Measurements from ENCODE around the gene ITPKB. TPM values are rescaled to one million over a fixed set of nuclear protein-coding genes. Genes with fewer than 3 reads are reported as not detected.
"Not testable (repeated sequence)": the region's sequence is repeated elsewhere in the genome, so short reads cannot be mapped to it uniquely, and the experiment has no call there.

The ITPKB gene
- total RNA-seq, 4 donors from 2014 or later = 29.7 to 117 (median 44.9) TPM

DNA sequence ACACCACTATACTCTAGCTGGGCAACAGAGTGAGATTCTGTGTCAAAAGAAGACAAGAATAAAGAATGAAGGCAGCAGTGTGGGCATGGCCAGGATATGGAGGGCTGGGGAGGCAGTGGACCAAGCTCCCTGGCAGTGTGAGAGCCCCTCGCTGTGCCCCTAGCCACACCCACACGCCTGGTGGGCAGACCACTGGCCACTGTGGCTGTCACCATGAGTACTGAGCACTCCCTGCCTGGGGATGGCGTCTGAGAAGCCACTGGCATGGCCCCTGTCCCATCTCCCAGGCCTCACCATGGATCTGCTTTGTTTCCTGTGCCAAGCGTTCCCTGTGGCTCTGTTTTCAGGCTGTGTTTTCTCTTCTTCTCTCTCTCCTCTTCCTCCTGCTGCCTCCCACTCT is 138.8 kb downstream of the ITPKB start:
- intact Hi-C loops (cut with DNase I; ENCODE audit: low total_unique reads) = loop anchor here (10.0 kb wide), 1 partner anchor 55 kb away; the partner anchor contains the start of gene STUM
- Histone ChIP-seq H3K27me3 (no peaks in the 10 kb centered on the region), H3K9me3 (no peaks in the 10 kb centered on the region), H3K4me1 (peaks cover 8 to 15% of the 10 kb centered on the region in 2 donors), H3K27ac (no peak overlapping the region), H3K36me3 (no peaks in the 10 kb centered on the region), H3K4me3 (no peak overlapping the region)
- no peak for DNase-seq
- TF ChIP-seq, protein P1, sequence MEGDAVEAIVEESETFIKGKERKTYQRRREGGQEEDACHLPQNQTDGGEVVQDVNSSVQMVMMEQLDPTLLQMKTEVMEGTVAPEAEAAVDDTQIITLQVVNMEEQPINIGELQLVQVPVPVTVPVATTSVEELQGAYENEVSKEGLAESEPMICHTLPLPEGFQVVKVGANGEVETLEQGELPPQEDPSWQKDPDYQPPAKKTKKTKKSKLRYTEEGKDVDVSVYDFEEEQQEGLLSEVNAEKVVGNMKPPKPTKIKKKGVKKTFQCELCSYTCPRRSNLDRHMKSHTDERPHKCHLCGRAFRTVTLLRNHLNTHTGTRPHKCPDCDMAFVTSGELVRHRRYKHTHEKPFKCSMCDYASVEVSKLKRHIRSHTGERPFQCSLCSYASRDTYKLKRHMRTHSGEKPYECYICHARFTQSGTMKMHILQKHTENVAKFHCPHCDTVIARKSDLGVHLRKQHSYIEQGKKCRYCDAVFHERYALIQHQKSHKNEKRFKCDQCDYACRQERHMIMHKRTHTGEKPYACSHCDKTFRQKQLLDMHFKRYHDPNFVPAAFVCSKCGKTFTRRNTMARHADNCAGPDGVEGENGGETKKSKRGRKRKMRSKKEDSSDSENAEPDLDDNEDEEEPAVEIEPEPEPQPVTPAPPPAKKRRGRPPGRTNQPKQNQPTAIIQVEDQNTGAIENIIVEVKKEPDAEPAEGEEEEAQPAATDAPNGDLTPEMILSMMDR (IDR thresholded peaks at IDR 0.05) = no peak
- no peak for TF ChIP-seq POLR2A (IDR thresholded peaks at IDR 0.05)

DNA sequence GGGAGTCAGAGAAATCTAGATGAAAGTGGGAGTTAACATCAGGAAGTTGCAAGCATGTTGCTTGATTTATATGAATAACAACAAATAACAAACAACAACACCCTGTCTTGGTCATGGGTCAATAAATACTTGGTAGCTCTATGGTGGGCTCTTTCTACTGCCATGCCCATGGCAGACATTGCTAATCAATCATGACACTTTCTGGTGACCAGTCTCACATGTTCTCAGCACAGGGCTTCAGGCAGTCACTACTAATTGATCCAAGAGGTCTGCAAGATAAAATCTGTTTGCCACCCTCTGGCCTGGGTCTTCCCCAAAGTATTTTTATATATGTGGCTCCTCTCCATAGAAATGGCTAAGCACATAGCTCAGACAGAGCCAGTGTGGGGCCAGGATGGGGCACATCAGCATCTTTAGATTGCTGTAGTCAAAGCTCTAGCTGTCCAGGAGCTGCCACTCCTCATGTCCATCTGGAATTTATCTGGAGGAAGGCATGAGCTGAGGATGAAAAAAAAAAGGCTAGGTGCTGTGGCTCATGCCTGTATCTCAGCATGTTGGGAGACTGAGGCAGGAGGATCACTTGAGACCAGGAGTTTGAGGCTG is 139.3 kb downstream of the ITPKB start:
- no peak for DNase-seq
- no peak overlapping the region for H3K4me3 ChIP-seq
- no peaks in the 10 kb centered on the region for H3K36me3 ChIP-seq
- no peak overlapping the region for H3K27ac ChIP-seq
- no peaks in the 10 kb centered on the region for H3K27me3 ChIP-seq
- H3K4me1 ChIP-seq = peaks cover 8 to 15% of the 10 kb centered on the region in 2 donors
- no peaks in the 10 kb centered on the region for H3K9me3 ChIP-seq
- intact Hi-C loops (cut with DNase I; ENCODE audit: low total_unique reads) = loop anchor here (10.0 kb wide), 1 partner anchor 55 kb away; the partner anchor contains the start of gene STUM
- no peak for TF ChIP-seq POLR2A (IDR thresholded peaks at IDR 0.05)
- TF ChIP-seq, protein P1 (IDR thresholded peaks at IDR 0.05) = no peak

DNA sequence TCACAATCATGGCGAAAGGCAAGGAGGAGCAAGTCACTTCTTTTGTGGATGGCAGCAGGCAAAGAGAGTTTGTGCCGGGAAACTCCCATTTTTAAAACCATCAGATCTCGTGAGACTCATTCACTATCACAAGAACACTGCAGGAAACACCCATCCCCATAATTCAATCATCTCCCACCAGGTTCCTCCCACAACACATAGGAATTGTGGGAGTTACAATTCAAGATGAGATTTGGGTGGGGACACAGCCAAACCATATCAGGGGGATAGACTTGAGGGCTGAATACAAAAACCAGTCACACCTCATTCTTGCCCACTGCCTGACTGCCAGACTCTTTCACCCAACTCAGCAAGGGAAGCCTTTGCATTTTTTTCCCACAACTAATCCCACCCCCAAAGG is 140.1 kb downstream of the ITPKB start:
- intact Hi-C loops (cut with DNase I; ENCODE audit: low total_unique reads); H3K36me3 ChIP-seq; H3K27me3 ChIP-seq; H3K9me3 ChIP-seq; DNase-seq; H3K27ac ChIP-seq; H3K4me3 ChIP-seq: not testable (repeated sequence)
- peaks cover 8 to 12% of the 10 kb centered on the region in 2 donors for H3K4me1 ChIP-seq

DNA sequence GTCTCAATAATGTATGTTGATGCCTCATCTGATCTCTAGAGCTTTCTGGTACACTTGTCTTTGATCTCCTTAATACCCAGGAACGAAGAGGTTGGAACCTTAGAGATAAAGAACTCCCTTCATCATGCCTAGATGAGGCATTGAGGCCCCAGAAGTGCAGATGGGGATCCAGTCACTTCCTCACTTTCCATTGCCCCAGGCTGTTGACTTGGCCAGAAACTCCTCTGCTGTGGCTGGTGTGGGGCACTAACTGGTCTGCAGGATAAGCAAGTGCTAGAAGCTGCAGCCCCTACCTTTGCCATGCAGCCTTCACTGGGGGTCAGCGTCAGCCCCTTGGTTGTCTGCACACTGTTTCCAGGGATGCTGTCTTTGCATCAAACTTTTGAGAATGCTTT is 140.6 kb downstream of the ITPKB start:
- TF ChIP-seq POLR2A (IDR thresholded peaks at IDR 0.05) = no peak
- TF ChIP-seq, protein P1 (IDR thresholded peaks at IDR 0.05) = no peak
- Histone ChIP-seq H3K27me3 (no peaks in the 10 kb centered on the region), H3K9me3 (no peaks in the 10 kb centered on the region), H3K36me3 (no peaks in the 10 kb centered on the region), H3K4me3 (no peak overlapping the region), H3K27ac (no peak overlapping the region), H3K4me1 (peaks cover 5 to 7% of the 10 kb centered on the region in 2 donors)
- intact Hi-C loops (cut with DNase I; ENCODE audit: low total_unique reads) = no loop called here
- no peak for DNase-seq

DNA sequence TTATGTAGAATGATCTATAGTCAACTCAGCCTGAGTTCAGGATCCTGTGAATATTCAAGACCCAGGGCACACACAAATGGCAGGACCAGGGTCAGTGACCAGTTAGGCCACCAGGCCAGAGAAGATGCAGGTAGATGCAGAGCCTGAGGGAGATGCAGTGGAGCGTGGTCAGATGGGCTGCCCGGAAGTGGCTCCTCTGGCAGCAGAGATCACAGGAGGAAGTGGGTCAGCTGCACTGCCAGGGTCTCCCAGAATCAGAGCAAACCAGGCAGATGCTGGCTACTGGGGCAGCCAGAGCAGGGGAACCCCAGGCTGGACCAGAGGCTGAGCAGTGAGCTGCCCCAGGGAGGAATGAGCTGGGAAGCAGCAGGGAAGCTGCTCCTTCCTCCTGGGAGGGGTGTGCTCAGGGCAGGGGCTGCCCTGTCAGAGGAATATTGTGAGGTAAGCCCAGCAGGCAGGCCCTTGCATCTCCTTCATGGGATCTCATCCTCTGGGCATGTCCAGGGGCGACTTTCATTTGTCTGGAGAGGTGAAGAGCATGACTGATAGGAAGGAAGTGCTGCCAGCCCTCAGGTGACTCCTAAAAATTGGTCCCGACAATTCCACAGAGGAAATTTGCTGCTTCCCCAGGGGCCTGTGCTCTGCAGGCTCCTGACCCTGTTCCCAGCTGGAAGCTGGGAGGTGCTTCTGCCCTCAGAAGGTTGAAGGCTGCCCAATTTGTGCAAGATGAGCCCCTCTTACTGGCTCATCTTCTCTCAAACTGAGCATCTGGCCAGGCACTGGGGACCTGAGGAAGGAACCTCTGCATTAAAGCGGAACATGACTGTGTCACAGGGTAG is 141.2 kb downstream of the ITPKB start:
- intact Hi-C loops (cut with DNase I; ENCODE audit: low total_unique reads) = no loop called here

More for the DNA sequence above, 141.2 kb downstream of the ITPKB start:
- H3K4me1 ChIP-seq = peaks cover under 1 to 4% of the 10 kb centered on the region in 2 donors
- H3K27me3 ChIP-seq = no peaks in the 10 kb centered on the region
- H3K9me3 ChIP-seq = no peaks in the 10 kb centered on the region
- no peak overlapping the region for H3K27ac ChIP-seq
- DNase-seq = no peak
- H3K4me3 ChIP-seq = no peak overlapping the region
- H3K36me3 ChIP-seq = no peaks in the 10 kb centered on the region
- no peak for TF ChIP-seq POLR2A (IDR thresholded peaks at IDR 0.05)
- TF ChIP-seq, protein P1 (IDR thresholded peaks at IDR 0.05) = no peak
